HG03095 (cell line): ENCODE measurements around the gene HTT.

ENCODE experiments used
- ATAC-seq: cut with Tn5 transposase; IDR thresholded peaks from one replicate; pipeline ENCODE4 v1.9.1; 2021; ENCODE audit warnings: moderate library complexity; ENCODE audit not compliant: unreplicated experiment

The HTT gene

GRCh38 chr4:3074078-3074845 is at the start of gene HTT, which contains the start of gene HTT-AS:
Gene HTT, plus strand, starts transcription at chr4:3074681. Its CDS starts 145 bp downstream, at chr4:3074826.
Gene HTT-AS, minus strand, starts transcription at chr4:3074538.
- peak; percentile 68 for ATAC-seq

DNA sequence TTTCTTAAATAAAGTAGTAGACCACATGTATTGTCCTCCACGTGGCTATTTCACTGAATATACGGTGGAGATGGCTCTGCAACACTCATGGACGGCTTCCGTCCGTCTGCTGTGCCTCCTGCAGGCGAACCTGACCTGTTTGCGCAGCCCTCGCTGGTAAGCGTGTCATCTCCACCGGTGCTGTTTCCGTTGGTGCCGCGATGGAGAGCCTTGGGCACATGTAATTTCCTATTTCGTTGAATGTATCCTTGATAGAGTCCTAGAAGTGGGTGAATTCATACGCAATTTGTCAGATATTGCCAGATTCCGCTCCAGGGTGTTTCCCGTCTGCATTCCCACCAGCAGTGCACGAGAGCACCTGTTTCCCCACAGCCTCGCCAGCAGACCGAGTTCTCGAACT is 48.6 kb upstream of the HTT start:
- no peak for ATAC-seq

DNA sequence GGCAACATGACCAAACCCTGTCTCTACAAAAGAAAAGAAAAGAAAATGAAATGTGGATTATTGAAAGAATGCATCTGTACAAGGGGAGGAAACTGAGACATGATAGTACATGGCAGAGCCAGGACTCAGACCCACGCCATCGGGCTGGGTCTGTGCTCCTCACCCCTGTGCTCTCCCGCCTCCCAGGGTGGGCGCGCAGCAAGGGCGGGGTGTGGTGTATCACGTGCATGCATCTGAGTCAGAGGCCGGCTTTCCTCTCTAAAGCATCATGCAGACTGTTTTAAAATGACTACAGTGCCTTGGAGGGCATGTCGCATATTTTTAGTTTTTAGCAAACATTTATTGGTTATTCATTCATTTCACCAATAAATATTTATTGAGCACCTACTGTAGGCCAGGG is 47.9 kb upstream of the HTT start:
- ATAC-seq = no peak

- no peak for ATAC-seq
Measured at GRCh38 chr4:3029464-3029863, 45.0 kb upstream of the HTT start.

DNA sequence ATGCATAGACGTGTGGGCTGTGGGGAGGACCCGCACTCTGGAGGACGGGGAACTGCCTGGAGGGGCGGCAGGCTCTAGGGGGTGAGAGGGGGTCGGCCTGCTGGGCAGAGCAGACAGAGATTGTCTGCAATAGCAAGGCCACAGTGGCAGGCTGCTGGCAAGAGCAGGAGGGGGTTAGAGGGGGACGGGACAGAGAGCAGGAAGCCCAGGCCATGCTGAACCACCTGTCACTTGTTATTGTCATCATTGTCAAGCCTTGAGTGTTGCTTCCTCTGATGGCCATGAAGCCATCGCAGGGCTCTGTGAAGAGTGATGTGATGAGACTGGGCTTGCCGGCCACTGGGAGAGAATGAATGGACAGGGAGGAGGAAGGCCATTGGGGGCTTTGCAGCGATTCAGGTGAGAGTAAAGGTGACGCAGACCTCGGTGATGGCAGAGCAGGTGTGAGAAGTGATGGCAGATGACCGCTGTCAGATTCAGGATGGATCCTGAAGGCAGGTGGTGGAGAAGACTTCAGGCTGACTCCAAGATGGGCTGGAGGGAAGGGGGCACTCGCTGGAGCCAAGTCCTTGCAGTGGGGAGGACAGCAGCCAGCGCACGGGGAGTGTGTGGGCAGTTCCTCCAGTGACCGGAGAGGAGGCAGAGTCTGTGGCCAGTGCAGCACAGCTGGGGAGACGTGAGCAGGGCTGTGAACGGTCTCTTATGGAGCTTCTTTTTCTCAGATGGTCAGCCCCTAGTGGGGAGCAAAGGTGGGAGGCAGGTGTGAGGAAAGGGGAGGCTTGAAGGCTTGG is 43.7 kb upstream of the HTT start:
- ATAC-seq = no peak

GRCh38 chr4:3031357-3032082 is 43.0 kb upstream of the HTT start:
- ATAC-seq = no peak

DNA sequence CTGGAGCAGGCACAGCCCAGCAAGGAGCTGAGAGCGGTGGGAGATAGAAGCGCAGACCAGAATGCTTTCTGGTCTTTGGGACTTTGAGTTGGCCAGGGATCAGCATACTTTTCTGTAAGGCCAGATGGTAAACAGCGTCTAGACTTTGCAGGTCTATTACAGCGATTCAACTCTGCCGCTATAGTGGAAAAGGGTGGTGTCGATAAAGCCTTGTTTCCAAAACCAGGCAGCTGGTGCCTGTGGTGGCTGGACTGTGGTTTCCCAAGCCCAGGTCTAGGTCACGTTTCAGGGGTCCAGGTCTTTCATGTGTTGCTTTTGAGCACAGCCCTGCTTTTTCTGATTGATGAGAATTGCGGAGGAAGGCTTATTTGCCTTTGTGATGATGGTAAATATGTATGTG is 40.2 kb upstream of the HTT start:
- ATAC-seq = no peak

DNA sequence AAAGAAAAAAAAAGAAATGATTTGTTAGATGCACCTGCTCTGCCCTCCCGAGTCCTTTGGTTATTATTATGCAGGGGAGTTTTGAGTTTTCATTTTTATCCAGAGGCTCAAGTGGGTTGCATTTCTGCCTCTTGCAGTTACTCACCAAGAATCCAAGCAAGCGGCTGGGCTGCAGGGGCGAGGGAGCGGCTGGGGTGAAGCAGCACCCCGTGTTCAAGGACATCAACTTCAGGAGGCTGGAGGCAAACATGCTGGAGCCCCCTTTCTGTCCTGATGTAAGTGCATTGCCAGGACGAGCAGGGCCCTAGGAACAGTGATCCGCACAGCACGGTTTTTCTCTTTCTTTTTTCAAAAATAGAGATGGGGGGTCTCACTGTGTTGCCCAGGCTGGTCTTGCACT is 39.2 kb upstream of the HTT start:
- ATAC-seq = no peak

GRCh38 chr4:3035674-3036073 is 38.8 kb upstream of the HTT start:
- ATAC-seq = no peak

DNA sequence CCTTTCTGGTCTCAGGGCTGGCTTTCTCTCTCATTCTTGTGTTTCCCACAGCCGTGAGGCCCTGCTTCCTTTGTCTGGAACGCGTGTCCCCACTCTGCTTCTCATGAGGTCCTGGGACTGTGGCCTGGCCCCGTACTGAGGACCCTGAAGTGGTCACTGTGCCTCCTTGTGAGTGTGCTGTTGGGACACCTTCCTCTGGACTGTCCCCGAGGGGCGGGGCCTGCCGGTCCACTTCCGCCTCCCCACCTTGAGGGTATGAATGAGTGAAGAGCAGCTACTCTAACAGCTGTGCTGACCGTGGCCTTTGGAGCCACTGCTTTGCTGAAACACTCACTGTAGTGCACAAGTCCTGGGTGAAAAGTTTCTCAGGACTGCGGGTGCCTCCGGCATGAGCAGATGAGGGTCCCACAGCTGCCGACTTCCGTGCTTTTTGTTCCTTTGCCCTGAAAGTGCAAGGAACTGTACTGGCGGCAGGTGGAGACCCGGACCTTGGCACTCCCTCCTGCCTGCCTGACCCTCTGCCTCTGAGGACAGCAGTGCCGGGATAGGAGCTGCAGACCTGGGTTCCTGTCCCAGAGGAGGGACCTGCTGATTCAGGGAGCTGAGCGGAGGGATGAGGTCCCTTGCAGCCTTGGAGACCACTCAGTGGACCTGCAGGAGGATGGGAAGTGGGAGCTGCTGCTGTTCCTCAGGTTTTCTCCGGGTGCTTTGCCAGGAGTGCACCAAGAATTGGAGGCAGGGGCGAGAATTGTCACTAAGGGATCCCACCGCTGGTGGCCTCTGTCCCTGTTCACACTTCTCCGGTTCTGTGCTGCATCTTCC is 38.1 kb upstream of the HTT start:
- no peak for ATAC-seq

GRCh38 chr4:3037957-3038461 is 36.5 kb upstream of the HTT start:
- no peak for ATAC-seq

DNA sequence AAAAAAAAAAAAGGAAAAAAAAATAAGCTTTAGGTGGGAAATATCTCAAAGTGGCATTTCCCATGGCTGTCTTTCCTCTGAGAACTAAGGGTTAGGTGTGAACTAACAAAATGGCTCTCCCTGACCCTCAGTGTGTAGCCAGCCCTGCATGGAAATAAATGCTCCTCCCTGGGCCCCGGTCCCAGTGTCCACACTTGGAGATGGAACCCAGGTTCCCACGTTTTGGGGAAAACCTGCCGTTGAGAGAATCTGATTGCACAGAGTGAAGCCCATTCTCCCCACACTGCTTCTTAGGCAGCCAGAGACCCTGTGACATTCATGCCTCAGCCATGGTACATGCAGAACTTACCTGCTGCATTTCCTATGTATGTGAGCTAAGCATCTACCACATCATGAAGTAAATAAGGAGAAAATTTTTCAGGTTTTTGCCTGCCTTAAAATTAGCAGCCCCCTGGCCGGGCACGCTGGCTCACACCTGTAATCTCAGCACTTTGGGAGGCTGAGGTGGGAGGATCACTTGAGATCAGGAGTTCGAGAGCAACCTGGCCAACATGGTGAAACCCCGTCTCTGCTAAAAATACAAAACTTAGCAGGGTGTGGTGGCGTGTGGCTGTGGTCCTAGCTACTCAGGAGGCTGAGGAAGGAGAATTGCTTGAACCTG is 34.6 kb upstream of the HTT start:
- ATAC-seq = no peak

- ATAC-seq = peak; percentile 51
Measured at GRCh38 chr4:3040452-3041191, 33.9 kb upstream of the HTT start.

GRCh38 chr4:3041192-3042142 is 33.0 kb upstream of the HTT start:
- ATAC-seq = no peak

GRCh38 chr4:3042226-3042625 is 32.3 kb upstream of the HTT start:
- no peak for ATAC-seq

GRCh38 chr4:3043282-3044020 is 31.0 kb upstream of the HTT start:
- ATAC-seq = no peak
